Glutamatergic neuron (in vitro differentiated cells): ENCODE results near the gene ASF1A. TPM values are rescaled to one million over a fixed set of nuclear protein-coding genes. Genes with fewer than 3 reads are reported as not detected.
"Not testable (repeated sequence)": the region's sequence is repeated elsewhere in the genome, so short reads cannot be mapped to it uniquely, and the experiment has no call there.

Experiments used
- DNase-seq: peaks from one replicate; pipeline ENCODE4 v3.0.0; 2022
- H3K27ac Mint-ChIP-seq: one replicate; pipeline ENCODE4 v1.8.0; 2020; ENCODE audit warnings: mild to moderate bottlenecking, mixed read lengths, inconsistent platforms; ENCODE audit not compliant: unreplicated experiment
- H3K27me3 Mint-ChIP-seq: one replicate; pipeline ENCODE4 v1.8.0; 2020; ENCODE audit warnings: mild to moderate bottlenecking, moderate library complexity, mixed read lengths, inconsistent platforms; ENCODE audit not compliant: unreplicated experiment
- H3K36me3 Mint-ChIP-seq: one replicate; pipeline ENCODE4 v1.8.0; 2020; ENCODE audit warnings: mild to moderate bottlenecking, mixed read lengths, inconsistent platforms; ENCODE audit not compliant: unreplicated experiment
- H3K4me1 Mint-ChIP-seq: one replicate; pipeline ENCODE4 v1.8.0; 2020; ENCODE audit warnings: mild to moderate bottlenecking, low read depth, mixed read lengths, inconsistent platforms; ENCODE audit not compliant: unreplicated experiment
- H3K4me3 Mint-ChIP-seq: one replicate; pipeline ENCODE4 v1.8.0; 2020; ENCODE audit warnings: mild to moderate bottlenecking, mixed read lengths, inconsistent platforms; ENCODE audit not compliant: unreplicated experiment
- H3K9me3 Mint-ChIP-seq: one replicate; pipeline ENCODE4 v1.8.0; 2020; ENCODE audit warnings: mild to moderate bottlenecking, moderate library complexity, mixed read lengths, inconsistent platforms; ENCODE audit not compliant: unreplicated experiment
- total RNA-seq: library from RNA; stranded (reverse); fragmentation: NEBNext Ultra II Directional; extraction: Animal tissue kit (Norgen Biotek cat#: 25700); gene quantifications from one replicate; pipeline ENCODE4 v1.2.1, GENCODE V29; 2021; ENCODE audit not compliant: unreplicated experiment
- TF ChIP-seq, protein P1 (sequence below): fragments of 200-600 bp; sonication (generic); IDR thresholded peaks from one replicate; pipeline ENCODE4 v1.5.0; 2021; ENCODE audit not compliant: partially characterized antibody, unreplicated experiment

The ASF1A gene
- total RNA-seq, 1 donor from 2014 or later: 56.1 TPM

DNA sequence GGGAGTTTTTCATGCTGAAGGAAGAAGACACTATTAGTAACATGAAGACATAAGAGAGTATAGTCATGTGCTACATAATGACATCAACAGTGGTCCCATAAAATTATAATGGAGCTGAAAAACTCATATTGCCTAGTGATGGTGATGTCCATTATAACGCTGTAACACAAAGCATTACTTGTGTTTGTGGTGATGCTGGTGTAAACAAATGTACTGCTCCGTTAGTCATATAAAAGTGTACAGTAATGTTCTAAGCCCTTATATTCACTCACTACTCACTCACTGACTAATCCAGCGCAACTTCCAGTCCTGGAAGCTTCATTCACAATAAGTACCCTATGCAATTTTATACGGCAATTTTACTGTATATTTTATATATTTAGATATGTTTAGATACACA, 26.8 kb upstream of the ASF1A start:
- H3K27me3 Mint-ChIP-seq: no peaks in the 10 kb centered on the region
- TF ChIP-seq, protein P1, sequence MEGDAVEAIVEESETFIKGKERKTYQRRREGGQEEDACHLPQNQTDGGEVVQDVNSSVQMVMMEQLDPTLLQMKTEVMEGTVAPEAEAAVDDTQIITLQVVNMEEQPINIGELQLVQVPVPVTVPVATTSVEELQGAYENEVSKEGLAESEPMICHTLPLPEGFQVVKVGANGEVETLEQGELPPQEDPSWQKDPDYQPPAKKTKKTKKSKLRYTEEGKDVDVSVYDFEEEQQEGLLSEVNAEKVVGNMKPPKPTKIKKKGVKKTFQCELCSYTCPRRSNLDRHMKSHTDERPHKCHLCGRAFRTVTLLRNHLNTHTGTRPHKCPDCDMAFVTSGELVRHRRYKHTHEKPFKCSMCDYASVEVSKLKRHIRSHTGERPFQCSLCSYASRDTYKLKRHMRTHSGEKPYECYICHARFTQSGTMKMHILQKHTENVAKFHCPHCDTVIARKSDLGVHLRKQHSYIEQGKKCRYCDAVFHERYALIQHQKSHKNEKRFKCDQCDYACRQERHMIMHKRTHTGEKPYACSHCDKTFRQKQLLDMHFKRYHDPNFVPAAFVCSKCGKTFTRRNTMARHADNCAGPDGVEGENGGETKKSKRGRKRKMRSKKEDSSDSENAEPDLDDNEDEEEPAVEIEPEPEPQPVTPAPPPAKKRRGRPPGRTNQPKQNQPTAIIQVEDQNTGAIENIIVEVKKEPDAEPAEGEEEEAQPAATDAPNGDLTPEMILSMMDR: no peak
- H3K4me3 Mint-ChIP-seq: no peak overlapping the region
- no peaks in the 10 kb centered on the region for H3K4me1 Mint-ChIP-seq
- H3K27ac Mint-ChIP-seq: no peak overlapping the region
- H3K36me3 Mint-ChIP-seq: peaks cover 24% of the 10 kb centered on the region
- peaks cover 7% of the 10 kb centered on the region for H3K9me3 Mint-ChIP-seq
- no peak for DNase-seq

DNA sequence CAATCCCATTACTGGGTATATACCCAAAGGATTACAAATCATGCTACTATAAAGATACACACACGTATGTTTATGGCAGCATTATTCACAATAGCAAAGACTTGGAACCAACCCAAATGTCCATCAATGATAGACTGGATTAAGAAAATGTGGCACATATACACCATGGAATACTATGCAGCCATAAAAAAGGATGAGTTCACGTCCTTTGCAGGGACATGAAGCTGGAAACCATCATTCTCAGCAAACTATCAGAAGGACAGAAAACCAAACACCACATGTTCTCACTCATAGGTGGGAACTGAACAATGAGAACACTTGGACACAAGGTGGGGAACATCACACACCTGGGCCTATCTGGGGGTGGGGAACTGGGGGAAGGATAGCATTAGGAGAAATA, 25.1 kb upstream of the ASF1A start:
- not testable (repeated sequence) for H3K27ac Mint-ChIP-seq, H3K4me1 Mint-ChIP-seq, H3K4me3 Mint-ChIP-seq, H3K27me3 Mint-ChIP-seq, H3K9me3 Mint-ChIP-seq, DNase-seq
- H3K36me3 Mint-ChIP-seq: peaks cover 17% of the 10 kb centered on the region

DNA sequence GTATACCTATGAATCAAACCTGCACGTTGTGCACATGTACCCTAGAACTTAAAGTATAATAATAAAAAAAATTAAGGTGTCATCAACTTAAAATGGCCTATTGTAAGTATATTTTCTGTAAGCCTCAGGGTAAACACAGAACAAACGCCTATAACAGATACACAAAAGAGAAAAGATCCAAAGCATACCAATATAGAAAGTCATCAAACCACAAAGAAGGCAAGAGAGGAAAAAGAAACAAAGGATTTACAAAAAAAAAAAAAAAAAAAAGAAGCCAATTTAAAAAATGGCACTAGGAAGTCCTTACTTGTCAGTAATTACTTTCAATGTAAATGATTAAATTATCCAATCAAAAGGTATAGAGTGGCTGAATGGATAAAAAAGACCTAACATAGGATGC, 24.6 kb upstream of the ASF1A start:
- DNase-seq: no peak
- TF ChIP-seq, protein P1: no peak
- Mint-ChIP-seq H3K27ac (no peak overlapping the region), H3K27me3 (no peaks in the 10 kb centered on the region), H3K4me1 (no peaks in the 10 kb centered on the region), H3K4me3 (no peak overlapping the region), H3K36me3 (peaks cover 17% of the 10 kb centered on the region), H3K9me3 (peaks cover 2% of the 10 kb centered on the region)

DNA sequence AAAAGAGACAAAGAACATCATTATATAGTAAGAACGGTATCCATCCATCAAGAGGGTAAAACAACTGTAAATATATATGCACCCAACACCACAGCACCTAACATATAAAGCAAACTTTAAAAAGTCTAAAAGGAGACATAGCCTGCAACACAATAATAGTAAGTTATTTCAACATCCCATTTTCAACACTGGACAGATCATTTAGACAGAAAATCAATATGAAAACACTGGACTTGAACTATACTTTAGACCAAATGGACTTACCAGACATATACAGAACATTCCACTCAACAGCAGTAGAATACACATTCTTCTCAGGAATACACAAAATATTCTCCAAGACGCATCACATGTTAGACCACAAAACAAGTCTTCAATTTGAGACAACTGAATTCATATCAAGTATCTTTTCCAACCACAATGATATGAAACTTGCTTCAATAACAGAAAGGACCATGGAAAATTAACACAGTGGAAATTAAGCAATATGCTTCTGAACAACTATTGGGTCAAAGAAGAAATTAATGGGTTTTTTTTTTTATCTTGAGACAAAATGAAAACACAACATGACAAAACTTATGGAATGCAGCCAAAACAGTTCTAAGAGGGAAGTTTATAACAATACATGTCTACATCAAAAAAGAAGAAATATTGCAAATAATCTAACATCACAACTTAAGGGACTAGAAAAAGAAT, 23.9 kb upstream of the ASF1A start:
- no peak overlapping the region for H3K4me3 Mint-ChIP-seq
- H3K27me3 Mint-ChIP-seq: no peaks in the 10 kb centered on the region
- H3K9me3 Mint-ChIP-seq: peaks cover 2% of the 10 kb centered on the region

DNA sequence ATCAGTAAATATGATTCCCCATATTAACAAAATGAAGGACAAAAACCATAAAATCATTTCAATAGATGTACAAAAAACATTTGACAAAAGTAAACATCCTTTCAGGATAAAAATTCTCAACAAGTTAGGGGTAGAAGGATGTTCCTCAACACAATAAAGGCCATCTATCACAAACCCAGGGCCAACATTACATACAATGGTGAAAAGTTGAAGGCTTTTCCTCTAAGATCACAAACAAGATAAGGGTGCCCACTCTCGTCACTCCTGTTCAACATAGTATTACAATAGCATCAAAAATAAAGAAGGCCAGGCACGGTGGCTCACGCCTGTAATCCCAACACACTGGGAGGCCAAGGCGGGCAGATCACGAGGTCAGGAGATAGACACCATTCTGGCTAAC, 22.6 kb upstream of the ASF1A start:
- no peak overlapping the region for H3K27ac Mint-ChIP-seq
- no peak overlapping the region for H3K4me3 Mint-ChIP-seq
- H3K27me3 Mint-ChIP-seq: no peaks in the 10 kb centered on the region
- H3K36me3 Mint-ChIP-seq: peaks cover 12% of the 10 kb centered on the region
- TF ChIP-seq, protein P1: no peak
- DNase-seq: no peak
- no peaks in the 10 kb centered on the region for H3K4me1 Mint-ChIP-seq
- H3K9me3 Mint-ChIP-seq: peaks cover 2% of the 10 kb centered on the region

More for the DNA sequence above, 23.9 kb upstream of the ASF1A start:
- H3K27ac Mint-ChIP-seq: no peak overlapping the region
- TF ChIP-seq, protein P1: no peak
- no peaks in the 10 kb centered on the region for H3K4me1 Mint-ChIP-seq
- DNase-seq: no peak
- H3K36me3 Mint-ChIP-seq: peaks cover 17% of the 10 kb centered on the region
